GM19455 (cell line): ENCODE results near the gene ITGA4.

Source experiments
- ATAC-seq: cut with Tn5 transposase; IDR thresholded peaks from one replicate; pipeline ENCODE4 v1.9.1; 2021; ENCODE audit not compliant: unreplicated experiment

The ITGA4 gene

DNA sequence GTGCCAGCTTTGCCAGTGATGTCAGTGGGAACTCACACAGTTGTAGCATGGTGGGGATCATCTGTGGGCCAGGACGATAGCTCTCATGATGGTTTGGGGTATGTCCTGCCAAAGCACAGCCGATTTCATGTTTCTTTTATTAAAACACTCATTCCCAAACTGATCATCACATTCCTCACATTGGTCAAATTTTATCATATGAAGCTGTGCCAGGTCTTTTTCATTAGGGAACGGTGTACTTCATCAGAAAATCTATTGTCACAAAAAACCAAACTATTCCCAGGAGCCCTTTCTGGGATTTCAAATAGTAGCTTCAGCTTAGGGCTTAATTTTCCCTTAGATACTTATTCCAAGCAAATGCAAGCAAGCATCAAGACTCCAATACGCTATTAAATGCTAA is 42.0 kb downstream of the ITGA4 start:
- no peak for ATAC-seq

DNA sequence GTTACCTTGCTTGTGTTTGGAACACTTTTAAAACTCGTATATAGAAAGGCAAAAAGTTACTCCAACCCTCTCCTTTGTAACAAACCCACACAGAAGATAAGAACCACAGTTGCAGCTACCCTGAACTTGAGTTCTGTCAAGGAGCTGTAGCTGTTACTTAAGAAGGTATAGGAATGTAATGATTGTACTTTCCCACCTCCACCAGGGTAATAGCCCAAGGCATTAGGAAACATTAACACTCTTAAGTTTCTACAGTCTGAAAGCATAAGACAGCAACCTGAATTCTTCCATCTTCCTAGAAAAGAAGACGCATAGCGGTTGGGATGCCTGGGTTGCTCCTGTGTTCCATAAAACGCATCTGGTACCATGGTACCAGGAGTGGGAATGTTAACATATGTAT is 43.0 kb downstream of the ITGA4 start:
- no peak for ATAC-seq

DNA sequence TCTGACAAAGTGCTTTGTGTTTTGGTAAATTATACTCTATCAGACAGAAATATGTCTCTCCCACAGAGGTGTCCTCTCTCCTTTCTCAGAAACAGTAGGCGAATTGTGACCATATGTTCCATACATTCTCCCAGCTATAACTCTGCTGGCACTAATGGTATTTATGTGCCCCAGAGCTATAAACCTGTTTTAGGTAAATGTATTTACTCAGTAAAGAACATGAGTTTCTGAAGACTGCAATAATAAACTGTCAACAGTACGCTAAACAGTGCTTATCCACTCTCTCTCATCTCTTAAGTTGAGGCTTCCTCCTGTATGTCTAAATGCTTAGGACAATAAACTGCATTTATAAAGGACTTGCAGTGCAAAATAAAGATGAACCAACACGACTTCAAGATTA is 58.5 kb downstream of the ITGA4 start:
- ATAC-seq: no peak

DNA sequence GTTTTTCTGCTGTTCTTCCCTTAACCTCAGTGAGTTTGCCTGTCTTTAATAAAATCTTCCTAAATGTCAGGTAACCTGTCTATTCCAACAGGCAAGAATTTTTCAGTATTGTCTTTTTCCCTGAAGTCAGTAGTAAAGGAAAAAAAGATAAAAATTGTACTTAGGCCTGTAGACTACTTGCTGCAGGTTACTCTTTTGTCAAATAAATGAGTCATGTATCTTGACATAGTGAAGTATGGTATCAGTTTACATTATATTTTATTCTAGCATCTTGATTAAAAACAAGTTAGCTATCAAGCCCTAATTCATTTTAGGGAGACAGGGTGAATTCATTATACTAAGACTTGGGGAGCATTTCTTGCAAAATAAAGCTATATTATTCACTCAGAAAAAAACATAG is 59.8 kb downstream of the ITGA4 start:
- no peak for ATAC-seq

DNA sequence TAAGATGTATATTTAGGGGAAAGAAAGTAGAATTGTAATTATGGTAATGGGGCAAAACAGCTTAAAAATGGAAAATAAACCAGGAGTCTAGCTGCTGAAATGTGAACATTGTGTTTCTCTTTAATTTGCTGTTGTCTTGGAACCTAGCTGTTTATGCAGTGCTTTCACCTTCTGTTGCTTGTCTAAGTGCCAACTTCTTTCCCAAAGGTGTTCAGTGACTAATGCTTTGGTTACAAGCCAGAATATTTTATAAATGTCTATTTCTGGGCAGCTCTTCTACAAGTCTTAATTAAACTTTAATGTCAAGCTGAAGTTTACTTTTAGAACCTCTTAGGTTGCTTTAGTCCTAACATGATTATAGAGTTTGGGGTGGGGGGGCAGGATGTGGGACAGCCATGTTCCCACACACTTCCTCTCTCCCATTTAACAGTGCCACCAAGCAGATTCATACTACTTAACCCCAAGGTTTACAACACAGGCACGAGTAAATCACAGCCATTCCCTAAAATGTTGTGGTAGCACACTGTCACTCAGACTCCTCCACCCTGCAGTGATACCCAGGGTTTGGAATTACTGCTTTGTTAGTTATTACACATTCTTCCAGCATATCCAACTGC is 60.6 kb downstream of the ITGA4 start:
- ATAC-seq: no peak

DNA sequence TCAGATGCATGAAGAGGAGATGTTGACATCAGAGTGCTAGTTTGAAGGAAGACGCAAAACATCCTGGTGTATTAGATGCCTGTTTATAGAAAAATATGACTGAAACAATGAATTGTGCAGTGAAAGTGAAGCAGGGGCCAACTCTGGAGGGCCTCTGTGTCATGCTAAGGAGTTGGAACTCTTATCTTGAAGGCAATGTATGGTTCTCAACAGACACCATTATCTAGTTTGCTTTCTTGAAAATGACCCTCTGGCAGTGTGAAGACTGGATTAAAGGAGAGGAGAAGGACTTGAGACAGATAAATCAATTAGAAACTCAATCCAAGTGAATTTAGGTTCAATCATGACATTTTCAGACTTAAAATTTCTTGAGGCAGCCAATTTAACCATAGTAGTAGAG is 63.1 kb downstream of the ITGA4 start:
- no peak for ATAC-seq

DNA sequence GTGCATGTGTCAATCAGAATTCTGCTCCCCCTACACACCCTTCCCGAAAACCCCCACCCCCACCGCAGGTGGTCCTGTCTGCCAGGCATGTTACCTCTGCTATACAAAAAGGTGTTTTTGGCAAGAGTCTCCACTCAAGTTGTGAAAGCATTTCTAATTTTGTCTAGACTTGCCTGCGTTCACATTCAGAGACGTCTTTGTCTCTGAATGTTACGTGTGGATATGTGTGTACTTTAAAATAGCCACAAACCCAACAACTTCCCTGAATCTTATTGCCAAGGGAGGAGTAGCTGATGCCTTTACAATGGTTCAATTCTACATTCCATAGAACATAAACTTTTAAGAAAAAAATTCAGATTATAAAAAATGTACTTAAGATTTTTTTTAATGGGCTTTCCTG is 66.6 kb downstream of the ITGA4 start:
- no peak for ATAC-seq

DNA sequence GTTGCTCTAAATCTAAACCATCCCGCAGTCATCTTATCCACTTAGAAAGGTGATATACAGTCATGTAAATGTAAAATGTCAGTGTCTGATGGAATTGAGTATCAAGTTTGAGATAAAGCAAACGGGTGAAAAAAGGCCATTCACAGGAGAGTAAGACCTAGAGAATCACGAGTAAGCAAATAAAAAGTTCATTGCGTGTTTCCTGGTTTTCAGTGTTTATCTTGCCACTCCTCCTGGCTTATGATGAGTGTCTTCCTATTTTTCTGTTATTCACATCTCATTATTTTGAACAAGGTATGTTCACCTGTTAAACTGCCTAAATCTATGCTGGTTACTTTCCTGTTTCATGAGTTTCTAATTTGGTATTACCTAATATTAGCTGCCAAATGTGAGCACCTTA is 68.8 kb downstream of the ITGA4 start:
- ATAC-seq: no peak

DNA sequence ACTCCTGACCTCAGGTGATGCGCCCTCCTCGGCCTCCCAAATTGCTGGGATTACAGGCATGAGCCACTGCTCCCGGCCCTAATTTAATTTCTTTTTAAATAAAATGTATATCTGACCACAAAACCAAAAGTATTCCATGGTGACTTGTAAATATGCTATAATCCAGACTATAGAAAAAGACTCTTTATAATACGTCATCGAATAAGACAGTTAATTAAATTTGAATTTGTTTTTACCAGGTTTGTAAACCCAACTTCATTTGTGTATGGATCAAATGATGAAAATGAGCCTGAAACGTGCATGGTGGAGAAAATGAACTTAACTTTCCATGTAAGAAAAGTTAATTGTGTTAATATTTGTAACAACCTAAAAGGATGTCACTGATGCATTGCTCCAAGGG is 69.9 kb downstream of the ITGA4 start:
- ATAC-seq: no peak

DNA sequence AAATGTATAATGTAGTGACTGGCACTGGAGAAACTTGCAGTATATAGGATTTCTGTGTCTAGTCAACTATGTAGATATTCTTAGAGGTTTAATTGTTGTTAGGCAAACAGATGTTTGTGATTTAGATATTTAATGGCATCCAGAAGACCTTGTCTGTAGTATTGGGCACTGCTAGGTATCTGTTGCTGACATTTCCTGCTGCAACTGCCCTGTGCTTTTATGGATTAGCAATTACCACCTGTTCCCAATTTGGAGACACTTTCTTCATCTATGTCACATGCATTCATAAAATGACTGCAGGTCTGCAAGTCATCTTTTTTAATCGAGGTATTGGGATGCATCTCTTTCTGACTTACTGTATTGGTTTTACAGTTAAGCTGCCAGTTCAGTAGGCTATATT is 71.3 kb downstream of the ITGA4 start:
- ATAC-seq: no peak

DNA sequence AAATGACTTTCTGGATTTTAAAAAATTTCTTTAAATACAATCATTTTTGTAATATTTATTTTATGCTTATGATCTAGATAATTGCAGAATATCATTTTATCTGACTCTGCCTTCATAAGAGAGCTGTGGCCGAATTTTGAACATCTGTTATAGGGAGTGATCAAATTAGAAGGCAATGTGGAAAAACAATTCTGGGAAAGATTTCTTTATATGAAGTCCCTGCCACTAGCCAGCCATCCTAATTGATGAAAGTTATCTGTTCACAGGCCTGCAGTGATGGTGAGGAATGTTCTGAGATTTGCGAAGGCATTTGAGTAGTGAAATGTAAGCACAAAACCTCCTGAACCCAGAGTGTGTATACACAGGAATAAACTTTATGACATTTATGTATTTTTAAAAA is 79.5 kb downstream of the ITGA4 start:
- no peak for ATAC-seq

DNA sequence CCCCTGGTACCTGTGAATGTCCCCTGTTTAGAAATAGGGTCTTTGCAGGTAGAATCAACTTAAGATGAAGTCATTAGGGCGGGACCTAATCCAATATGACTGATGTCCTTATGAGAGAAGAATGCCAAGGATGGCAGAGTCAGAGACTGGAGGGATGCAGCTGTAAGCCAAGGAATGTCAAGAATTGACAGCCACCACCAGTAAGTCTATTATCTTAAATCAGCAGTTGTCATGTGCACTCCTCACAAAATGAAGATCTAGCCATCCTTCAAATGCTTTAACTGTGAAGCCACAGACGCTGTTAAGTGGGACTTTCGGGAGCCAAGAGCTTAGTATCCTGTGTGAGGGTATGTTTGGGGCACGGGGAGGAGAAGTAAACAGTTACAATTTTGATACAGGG is 83.2 kb downstream of the ITGA4 start:
- no peak for ATAC-seq

DNA sequence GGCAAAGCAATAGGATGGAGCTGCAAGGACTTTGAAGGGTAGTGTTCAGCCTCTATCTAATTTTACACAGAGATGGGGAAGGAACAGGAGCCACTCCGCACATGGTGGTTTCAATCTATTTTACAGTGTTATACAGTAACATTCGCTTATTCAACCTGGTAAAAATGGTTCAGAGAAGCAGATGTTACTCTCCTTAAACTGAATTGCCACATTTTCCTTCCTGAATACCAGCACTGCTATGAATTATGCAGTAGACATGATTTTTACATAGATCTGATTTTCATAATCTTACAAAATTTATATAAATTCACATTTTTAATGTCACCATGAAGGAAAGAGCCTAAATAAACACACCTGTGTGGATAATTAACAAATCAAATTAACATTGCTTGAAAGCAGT is 85.0 kb downstream of the ITGA4 start:
- no peak for ATAC-seq

DNA sequence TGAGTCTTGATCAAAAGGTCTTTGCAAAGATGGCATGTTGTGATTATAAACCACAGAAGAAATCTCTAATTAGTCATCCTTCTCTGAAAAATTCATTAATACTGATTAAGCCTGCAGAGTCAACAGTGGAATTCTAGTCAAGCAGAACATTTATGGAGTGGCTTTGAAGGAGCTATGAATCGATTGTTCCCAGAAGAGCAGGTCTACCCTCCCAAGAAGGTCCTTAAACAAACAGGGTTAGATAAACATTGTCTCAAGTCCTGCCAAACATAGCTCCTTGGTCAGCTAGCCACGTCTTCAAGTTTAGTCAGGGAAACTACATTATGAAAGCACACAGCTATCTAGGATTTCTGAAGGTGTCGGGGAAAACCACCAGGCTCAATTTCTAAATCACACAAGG is 88.9 kb downstream of the ITGA4 start:
- ATAC-seq: no peak

DNA sequence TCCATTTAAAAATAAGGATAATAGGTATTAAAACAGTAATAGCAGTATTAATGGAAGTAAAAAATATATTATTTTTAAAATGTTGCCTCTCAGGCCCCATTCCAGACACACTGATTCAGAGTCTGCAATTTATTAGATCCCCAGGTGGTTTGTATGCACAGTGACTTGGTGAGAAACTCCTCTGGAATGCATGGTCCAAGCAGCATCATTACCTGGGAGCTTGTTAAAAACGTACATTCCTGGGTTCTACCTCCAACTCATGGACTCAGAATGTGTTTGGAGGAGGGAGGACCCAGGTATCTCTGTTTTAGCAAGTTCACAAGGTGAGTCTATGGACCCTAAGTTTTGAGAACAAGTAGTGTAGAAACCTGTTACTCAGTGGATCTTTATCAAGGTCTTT is 95.6 kb downstream of the ITGA4 start:
- no peak for ATAC-seq

DNA sequence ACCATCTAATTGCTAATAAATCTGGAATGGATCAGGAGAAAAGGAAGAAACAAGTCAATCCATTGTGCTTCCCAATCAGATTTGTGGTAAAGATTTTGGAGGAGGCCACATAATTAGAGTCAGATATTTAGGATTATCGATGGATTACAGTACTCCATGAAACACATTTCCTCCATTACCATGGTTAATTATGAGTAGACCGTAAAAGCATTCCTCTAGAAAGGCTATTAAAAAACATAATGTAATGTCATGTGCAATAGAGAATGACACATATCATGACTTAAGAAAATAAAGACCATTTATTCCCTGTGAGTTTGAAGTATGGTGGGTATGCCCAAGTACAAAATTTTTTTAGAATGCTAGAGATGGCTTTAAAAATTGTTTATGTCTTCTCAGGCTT is 96.1 kb downstream of the ITGA4 start:
- no peak for ATAC-seq

DNA sequence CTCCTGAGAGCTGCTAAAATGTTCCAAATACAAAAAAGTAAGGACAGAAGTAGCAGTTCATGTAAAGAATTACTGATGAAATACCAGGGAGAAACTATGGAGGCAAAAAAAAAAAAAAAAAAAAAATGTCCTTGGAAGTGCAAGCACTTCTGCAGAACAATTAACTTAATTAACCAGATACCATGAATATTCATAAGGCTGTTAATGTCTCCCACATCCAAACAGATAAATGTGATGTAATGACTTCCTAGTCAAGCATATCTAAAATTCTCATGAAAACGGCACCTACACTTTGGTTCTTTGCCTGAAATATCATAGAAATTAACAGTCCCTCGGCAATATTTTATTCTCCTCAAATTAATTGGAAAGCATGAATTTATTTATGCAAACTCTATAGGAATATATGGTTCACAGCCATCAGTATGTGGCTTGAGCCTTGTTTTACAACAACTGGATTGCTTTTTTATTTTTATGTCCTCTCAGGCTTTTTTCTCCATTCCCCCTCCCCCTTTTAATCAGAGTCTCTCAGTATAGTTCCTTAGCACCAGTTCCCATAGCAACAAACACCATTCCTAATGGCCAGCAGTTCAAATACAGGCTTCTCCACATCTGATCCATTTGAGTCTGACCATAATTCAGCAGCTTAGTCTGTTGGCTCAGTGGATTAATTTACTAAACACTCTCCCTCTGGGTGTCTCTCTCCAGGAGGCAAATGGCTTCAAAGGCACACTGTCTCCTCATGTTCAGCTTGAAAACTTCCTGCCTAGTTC is 97.1 kb downstream of the ITGA4 start:
- no peak for ATAC-seq

DNA sequence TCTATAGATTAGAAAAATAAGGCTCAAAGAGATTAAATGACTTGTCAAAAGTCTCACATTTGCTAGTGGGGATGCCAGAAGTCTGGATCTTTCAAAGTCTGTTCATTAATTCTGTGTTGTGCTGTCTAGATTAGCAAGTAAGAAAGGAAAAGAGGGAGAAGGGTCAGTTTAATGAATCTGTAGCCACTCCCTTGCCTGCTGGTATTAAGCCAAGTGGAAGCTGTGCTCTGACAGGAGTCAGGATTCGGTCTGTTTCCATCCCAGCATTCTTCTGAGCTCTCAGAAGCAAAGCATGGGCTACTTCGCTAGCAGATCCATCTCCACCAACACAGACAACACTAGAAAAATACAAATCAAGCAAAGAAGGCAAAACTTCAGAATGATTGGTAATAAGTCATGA is 101.2 kb downstream of the ITGA4 start:
- ATAC-seq: no peak

DNA sequence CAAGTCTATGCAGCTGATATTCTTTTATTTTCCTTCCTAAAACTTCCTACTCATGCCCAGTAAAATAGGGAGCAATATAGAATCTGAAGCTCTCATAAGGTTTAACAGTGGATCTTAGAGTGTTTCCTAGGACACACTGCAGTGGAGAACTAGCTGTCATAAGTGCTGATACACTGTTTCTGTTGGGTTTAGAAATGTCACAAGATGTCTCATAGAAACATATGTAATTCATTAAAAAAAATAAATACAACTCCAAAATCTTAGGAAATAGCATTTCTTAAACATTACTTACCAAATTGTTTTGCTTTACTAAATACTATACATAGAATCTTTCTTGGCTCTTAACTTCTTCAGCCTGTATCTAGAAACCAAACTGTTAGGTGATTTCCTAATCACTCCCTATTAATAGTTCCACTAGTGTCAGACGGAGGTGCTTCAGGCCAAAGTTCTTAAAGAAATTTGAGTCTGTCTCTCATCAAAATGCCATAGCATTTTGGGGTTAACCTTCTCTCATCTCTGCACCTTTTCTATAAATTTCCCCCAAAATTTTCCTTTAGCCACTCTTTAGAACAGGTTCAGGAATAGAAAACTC is 106.0 kb downstream of the ITGA4 start:
- ATAC-seq: no peak

DNA sequence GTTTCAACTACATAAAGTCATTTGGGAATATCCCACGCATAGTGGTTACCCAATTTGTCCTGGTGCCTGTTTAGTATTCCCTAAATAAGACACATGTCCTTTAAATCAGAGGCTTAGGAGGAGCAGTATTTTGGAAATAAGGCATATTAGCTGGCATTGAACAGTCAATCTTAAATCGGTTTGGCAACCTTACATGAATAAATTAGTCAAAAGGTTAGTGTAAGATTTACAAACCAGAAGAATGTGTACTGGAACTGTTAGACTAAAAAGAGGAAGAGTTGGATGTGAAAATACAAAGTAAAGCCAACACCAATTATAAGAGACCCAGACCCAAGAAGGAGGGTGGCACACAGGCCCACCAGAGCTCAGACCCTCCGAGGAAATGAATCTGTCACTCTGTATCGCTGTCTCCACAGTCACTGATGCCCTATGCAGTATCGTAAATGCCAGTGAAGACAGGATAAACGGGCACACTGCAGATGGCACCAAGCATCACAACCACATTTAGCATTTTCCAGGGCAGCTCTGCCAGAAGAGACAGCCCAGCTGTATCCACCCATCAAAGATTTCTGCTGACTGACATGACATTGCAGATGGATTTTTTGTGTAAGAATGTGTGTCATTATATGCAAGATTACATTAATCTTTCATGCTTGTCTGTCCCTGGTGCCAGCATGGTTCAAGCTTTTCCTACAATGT is 109.3 kb downstream of the ITGA4 start:
- no peak for ATAC-seq

DNA sequence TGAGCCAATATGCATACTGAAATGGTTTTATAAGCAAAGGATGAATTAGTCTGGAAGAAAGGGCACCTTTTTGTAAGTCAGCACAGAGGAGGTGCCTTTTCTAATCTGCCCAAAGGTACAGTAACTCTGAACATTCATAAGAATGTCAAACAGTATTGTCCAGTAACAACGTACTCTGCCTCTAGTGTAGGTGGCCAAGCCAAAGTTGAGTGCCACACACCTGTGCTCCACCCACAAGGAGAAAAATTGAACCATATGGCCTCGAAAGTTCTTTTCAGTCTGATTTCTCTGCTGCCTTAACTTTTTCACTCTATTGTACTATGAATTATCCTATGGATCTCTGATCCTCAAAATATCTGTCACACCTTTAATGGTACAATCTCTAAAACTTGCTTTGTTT is 112.9 kb downstream of the ITGA4 start:
- ATAC-seq: no peak
